ENCODE results near the gene POLN. TPM values are rescaled to one million over a fixed set of nuclear protein-coding genes. Genes with fewer than 3 reads are reported as not detected.

POLN gene
- total RNA-seq, 4 donors from 2014 or later, result 3.3 to 9.6 (median 5.5) TPM

GRCh38 chr4:2172627-2173231 is 69.2 kb downstream of the POLN start:
- peaks cover 0 to 27% (median 3%) of the 10 kb centered on the region in 3 donors for H3K36me3 ChIP-seq
- 89 to 93% methylated on average over 8 of the region's 8 CpGs for WGBS, 2 donors
- TF ChIP-seq POLR2A (IDR thresholded peaks at IDR 0.05) (no peak), CTCF (IDR thresholded peaks at IDR 0.05) (no peak), EP300 (IDR thresholded peaks at IDR 0.05) (no peak)
- DNase-seq (ENCODE audit: low spot score in 2 of 2), result no peak
- H3K9me3 ChIP-seq, result no peaks in the 10 kb centered on the region
- H3K4me1 ChIP-seq, result no peaks in the 10 kb centered on the region
- H3K4me3 ChIP-seq, result no peak overlapping the region
- H3K27me3 ChIP-seq, result no peaks in the 10 kb centered on the region
- no peak overlapping the region for H3K27ac ChIP-seq

GRCh38 chr4:2172161-2172560 is 69.8 kb downstream of the POLN start:
- Histone ChIP-seq H3K36me3 (peaks cover 0 to 31% (median 3%) of the 10 kb centered on the region in 3 donors), H3K4me1 (no peaks in the 10 kb centered on the region), H3K4me3 (no peak overlapping the region), H3K27ac (no peak overlapping the region), H3K27me3 (no peaks in the 10 kb centered on the region), H3K9me3 (no peaks in the 10 kb centered on the region)
- DNase-seq (ENCODE audit: low spot score in 2 of 2), result no peak
- TF ChIP-seq EP300 (IDR thresholded peaks at IDR 0.05), result no peak
- no peak for TF ChIP-seq CTCF (IDR thresholded peaks at IDR 0.05)
- TF ChIP-seq POLR2A (IDR thresholded peaks at IDR 0.05), result no peak
- WGBS, 2 donors, result 82 to 83% methylated on average over 4 of the region's 4 CpGs

- Histone ChIP-seq H3K4me1 (no peaks in the 10 kb centered on the region), H3K27me3 (no peaks in the 10 kb centered on the region), H3K36me3 (peaks cover 0 to 52% (median 3%) of the 10 kb centered on the region in 3 donors), H3K27ac (no peak overlapping the region), H3K9me3 (no peaks in the 10 kb centered on the region), H3K4me3 (no peak overlapping the region)
- 74 to 78% methylated on average over 11 to 12 of the region's 12 CpGs for WGBS, 2 donors
- TF ChIP-seq EP300 (IDR thresholded peaks at IDR 0.05) (no peak), CTCF (IDR thresholded peaks at IDR 0.05) (no peak), POLR2A (IDR thresholded peaks at IDR 0.05) (no peak)
- DNase-seq (ENCODE audit: low spot score in 2 of 2), result no peak
These were observed 73.2 kb downstream of the POLN start for GRCh38 chr4:2168469-2169319.

- TF ChIP-seq EP300 (IDR thresholded peaks at IDR 0.05) (no peak), CTCF (IDR thresholded peaks at IDR 0.05) (no peak), POLR2A (IDR thresholded peaks at IDR 0.05) (no peak)
- H3K27ac ChIP-seq, result no peak overlapping the region
- H3K27me3 ChIP-seq, result no peaks in the 10 kb centered on the region
- H3K9me3 ChIP-seq, result no peaks in the 10 kb centered on the region
- no peaks in the 10 kb centered on the region for H3K4me1 ChIP-seq
- no peak for DNase-seq (ENCODE audit: low spot score in 2 of 2)
- peaks cover 0 to 63% (median 3%) of the 10 kb centered on the region in 3 donors for H3K36me3 ChIP-seq
- no peak overlapping the region for H3K4me3 ChIP-seq
- WGBS, 2 donors, result 90 to 94% methylated on average over 5 of the region's 5 CpGs
These were observed 75.7 kb downstream of the POLN start for GRCh38 chr4:2166253-2166652.

- Histone ChIP-seq H3K36me3 (peaks cover 0 to 64% (median 2%) of the 10 kb centered on the region in 3 donors), H3K27ac (no peak overlapping the region), H3K27me3 (no peaks in the 10 kb centered on the region), H3K4me1 (no peaks in the 10 kb centered on the region), H3K4me3 (no peak overlapping the region), H3K9me3 (no peaks in the 10 kb centered on the region)
- TF ChIP-seq EP300 (IDR thresholded peaks at IDR 0.05), result no peak
- no peak for TF ChIP-seq POLR2A (IDR thresholded peaks at IDR 0.05)
- TF ChIP-seq CTCF (IDR thresholded peaks at IDR 0.05), result no peak
- DNase-seq (ENCODE audit: low spot score in 2 of 2), result no peak
- WGBS, 2 donors, result 92 to 98% methylated on average over 7 of the region's 7 CpGs
These were observed 76.5 kb downstream of the POLN start for GRCh38 chr4:2165391-2165790.

Data from tibial nerve (tissue), 4 donors.